ENCODE results near the gene SYNDIG1.

Gene SYNDIG1

GRCh38 chr20:24572140-24572539, 102.7 kb downstream of the SYNDIG1 start:
- DNase-seq = no peak

DNA sequence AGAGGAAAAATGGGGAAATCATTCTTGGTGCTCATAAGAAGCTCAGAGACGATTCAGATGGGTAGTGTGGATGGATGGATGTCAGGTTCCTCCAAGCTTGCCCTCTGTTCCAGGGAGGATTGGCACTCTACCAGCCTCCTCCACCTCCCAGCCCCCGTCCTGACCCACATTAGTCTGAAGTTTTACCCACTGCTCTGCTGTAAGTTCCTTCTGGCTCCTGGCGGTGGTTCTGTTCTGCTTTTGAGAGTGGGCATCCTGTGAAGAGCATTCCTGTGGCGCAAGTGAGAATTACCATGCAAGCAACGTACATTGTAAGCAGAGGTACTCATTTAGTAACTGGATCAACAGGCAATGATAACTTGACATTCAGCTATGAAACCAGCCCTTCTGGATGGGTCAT, 103.4 kb downstream of the SYNDIG1 start:
- DNase-seq = no peak

DNA sequence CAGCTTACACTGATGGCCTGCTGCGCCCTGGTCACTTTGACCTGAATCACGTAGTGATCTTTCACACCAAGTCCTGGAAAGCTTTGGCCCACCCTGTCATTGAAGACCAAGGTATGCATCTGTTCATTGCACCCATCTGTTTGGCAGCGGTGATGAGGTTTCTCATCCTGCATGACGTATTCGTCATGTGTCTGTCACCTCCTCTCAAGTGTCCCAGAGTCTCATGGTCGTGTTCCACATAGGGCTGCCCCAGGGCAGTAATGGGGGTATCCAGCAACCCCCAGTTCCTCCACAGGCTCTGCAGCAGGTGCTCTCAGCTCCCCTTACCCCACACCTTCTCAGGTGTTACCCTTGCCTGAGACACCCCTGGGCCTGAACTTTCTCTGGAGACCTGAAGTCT, 104.1 kb downstream of the SYNDIG1 start:
- DNase-seq = no peak

DNA sequence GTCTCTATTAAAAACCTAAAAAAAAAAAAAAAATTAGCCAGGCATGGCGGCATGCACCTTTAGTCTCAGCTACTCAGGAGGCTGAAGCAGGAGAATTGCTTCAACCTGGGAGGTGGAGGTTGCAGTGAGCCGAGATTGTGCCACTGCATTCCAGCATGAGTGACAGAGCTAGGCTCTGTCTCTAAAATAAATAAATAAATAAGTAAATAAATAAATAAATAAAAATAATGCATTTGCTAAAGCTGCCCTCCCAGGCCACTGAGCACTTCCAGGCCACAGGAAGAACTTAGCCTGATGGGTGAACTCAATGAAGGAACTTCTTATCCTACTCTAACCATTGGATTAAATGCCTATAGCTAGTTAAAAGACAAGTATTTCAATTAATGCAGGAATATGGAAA, 104.9 kb downstream of the SYNDIG1 start:
- no peak for DNase-seq

DNA sequence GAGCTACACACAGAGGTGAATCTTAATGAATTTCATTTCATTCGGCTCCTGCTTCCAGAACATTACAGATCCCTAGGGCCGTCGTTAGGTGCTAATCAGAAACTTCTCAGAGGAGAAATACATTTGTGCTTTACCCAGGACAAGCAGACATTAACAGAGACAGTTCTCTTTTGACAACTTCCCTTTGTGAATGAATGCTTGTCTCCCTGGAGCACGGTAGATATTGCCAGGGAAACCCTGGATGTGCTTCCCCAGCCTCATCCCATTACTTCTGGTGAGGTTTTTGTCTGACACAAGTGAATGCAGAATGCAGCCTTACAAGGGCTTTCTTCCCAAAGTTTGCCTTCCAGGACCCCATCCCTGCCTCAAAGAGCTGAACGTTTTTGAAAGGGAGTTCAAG, 105.4 kb downstream of the SYNDIG1 start:
- DNase-seq = no peak

- DNase-seq = no peak
These were observed 106.4 kb downstream of the SYNDIG1 start for GRCh38 chr20:24575811-24576210.

- DNase-seq = no peak
These were observed 107.0 kb downstream of the SYNDIG1 start for GRCh38 chr20:24576447-24576846.

DNA sequence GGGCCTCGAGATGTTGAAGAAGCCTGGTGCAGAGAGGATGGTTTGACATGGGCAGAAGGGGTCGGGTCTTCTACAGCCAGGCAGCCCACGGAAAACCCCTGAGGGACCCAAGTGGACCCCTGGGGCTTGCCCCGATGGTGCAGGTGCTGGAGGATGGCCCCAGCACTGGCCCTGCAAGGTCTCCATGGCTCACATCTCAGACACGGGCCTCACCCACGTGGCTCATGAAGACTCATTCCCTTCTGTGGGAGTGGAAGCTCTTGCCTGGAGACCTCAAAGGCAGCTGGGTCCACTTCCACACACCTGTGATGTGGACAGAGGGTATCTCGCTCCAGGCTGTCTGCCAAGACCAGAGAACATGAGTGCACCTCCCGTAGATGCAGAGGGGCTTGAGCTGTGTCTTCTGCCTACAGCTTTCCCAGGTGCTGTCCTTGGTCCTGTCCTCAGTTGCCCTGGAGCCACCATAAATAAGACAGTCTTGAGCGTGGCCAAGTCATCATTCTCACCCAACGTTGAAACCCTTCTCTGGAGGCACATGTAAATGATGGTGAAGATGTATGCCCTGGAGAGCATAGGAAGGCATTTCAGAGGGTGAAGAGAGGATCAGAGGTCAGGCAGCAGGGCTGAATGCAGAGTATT, 108.0 kb downstream of the SYNDIG1 start:
- DNase-seq = no peak

GRCh38 chr20:24578567-24579415, 109.4 kb downstream of the SYNDIG1 start:
- DNase-seq = no peak

DNA sequence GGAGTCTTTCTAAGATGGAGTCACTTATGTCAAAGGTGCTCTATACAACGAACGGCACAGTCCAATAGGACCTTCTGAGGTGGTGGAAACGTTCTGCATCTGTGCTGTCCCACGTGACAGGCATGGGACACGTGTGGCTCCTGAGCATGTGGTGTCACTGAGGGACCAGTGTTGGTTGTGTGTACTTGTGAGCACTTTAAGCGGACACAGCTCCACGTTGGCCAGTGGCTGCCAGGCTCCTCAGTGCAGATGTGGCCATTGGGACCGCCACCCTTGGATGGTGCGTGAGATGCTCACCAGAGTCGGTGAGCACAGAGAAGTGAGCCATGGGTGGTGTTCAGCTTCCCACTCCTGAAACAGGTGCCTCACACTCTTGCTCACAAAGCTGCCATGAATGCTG, 110.0 kb downstream of the SYNDIG1 start:
- DNase-seq = no peak

GRCh38 chr20:24580006-24580405, 110.6 kb downstream of the SYNDIG1 start:
- DNase-seq = no peak

DNA sequence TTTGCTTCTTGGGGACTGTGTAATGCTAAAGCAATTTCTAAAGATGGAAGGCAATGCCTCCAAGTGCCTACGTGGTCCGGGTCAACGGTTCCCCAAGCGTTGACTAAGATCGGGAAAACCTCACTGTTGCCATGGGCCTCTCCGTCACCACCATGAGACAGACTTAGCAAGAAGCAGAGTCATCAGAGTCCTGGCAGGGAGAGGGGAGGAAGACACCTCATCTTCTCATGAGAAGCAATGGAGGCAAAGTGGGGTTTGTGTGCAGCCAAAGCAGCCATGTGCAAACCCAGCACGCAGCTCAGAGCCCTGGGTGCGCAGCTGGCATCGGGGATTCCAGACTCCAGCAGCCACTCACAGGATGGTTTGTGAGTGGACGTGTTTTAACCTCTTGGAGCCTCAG, 111.4 kb downstream of the SYNDIG1 start:
- no peak for DNase-seq

DNA sequence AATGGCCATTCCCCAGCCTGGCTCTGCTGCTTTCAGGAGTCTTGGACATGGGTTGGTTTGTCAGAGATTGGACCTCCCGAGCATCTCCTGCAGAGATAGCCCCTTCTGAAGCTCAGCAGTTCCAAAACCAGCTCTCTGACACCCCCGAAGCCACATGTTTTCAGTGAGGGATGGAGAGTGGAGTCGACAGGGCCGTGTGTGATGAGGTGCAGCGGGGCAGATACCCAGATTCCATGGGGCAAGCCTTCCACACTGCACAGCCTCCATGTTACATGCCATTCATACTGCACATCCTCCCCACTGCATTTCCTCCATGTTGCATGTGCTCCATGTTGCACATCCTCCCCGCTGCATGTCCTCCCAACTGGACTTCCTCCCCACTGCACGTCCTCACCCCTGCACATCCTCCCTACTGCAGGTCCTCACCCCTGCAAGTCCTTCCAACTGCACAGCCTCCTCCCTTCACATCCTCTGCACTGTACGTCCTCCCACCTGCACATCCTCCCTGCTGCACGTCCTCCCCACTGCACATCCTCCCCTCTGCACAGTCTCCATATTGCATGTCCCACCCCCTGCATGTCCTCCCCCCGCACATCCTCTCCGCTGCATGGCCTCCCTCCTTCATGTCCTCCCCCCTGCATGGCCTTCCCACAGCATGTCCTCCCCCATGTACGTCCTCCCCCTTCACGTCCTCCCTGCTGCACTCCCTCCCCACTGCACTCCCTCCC, 112.2 kb downstream of the SYNDIG1 start:
- no peak for DNase-seq

DNA sequence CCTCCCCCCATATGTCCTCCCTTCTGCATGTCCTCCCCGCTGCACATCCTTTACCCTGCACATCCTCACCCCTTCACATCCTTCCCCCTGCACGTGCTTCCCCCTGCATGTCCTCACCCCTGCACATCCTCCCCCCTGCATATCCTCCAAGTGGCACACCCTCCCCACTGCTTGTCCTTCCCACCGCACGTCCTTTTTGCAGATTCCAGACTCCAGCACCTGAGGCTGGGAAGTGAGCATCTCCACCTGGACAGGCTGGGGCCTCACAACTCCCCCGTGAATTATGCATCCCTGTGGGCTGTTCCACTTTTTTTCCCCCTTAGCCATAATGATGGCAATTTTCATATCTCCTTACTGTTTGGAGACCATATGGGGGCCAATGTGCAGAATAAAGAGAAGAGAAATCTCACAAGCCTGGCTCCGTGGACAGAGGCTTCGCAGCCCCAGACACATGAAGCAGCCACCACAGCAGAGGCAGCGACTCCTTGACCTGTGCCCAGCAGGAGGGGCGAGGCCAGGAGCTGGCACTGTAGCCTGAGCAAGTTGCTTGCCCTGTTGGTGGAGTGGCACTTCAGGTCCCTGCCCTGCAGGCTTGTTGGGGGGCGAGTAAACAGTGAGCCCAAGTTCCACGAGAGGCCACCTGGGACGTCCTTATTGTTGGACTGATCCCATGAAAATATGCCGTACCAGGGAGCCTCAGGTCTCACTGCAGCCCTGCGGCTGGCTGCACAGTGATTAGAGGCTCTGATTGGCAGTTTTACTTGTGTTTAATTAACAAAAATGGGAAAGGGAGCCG, 113.1 kb downstream of the SYNDIG1 start:
- no peak for DNase-seq

- no peak for DNase-seq
These were observed 113.9 kb downstream of the SYNDIG1 start for GRCh38 chr20:24583169-24583792.

DNA sequence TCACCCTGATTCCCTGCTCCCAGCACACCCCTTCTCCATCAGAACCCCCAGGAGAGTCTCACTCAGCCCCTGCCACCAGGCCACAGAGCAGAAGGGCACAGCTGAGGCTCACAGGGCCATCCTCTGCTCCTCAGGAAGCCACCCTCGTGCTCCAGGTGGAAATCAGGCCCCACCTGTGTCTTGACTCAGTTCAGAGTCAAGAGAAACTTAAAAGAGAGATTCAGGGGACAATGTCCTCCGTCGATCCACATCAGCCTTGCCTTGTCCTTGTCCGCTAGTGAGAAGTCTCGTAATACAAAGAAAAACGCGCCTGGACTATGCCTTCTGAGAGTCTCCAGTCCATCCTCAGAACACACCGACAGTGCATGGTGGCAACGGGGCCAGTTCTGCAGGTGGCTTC, 114.6 kb downstream of the SYNDIG1 start:
- no peak for DNase-seq

DNA sequence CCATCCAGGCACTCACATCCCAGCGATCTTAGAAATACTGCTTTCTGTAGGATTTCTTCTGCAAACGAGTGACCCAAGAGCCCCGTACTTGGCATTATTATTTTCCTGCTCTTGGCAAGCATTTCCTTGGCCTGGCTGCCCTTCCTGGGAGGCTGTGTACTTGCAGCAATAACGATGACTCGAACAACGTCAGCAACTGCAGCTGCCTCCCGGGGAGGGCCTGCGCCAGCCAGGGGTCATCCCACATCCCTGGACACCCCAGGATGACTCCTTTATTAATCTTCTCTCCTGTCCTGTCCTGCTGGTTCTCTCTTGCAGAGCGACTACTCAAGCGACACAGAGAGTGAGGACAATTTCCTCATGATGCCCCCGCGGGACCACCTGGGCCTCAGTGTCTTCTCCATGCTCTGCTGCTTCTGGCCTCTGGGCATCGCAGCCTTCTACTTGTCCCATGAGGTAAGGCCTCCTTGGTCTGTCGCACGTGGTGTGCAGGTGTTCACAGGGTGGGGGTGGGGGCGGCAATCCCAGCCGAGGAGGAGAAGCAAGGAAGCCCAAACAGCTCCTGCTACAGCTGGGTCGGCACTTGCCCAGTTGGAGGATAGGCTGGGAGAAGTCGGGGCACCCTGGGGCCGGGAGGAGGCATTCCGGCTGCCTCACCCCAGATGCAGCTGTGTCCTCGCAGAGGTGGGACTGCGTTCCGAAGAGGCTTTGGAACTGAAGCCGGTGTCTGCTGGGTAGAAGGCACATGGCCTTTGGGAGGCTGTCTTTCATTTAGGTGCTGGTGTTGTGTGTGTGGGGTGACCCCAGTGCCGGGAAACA, 115.3 kb downstream of the SYNDIG1 start:
- DNase-seq = no peak

DNA sequence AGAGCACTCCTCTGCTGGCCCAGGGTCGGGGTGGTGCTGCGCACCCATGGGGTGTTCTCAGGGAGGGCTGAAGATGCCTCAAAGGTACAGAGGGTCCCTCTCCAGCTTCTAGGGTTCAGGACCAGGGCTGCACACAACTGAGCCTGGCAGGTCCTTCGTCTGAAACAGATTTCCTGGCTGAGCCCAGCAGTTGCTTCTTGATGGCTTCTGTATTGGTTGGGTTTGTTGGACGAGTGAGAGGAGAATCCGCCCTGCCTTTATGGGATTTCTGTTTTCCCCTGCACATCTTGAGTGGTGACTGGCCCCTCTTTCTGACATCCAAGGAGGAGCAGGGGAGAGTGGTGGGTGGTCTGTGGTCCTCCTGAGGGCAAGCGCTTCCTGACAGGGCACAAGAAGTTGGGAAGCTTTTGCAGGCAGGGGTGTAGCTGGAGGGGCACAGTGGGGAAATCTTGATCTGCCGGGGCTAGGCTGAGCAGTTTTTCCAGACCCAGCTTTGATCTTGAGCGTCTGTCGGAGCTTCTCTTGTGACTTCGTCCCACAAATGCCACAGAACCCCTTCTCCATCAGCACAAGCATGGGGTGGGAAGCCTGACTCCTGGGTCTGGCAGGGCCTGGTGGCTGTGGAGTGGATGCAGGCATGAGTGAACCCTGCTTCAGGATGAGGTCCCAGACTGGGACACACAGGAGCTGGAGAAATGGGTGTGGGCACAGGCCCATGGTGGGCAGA, 116.5 kb downstream of the SYNDIG1 start:
- no peak for DNase-seq

DNA sequence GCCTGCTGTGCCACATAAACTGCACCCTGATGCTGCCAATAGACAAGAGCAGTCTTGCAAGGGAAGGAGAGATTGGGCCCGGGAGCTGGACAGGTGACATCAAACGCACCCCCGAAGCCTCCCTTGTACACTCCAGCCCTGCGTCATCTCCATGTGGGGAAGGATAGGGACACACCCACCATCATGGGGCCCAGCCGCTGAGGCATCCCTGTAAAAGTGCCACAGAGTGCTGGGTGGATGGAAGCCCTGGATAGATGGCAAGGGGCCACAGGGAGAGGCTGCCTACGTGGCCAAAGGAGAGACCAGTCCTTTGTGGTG, 117.1 kb downstream of the SYNDIG1 start:
- DNase-seq = no peak

DNA sequence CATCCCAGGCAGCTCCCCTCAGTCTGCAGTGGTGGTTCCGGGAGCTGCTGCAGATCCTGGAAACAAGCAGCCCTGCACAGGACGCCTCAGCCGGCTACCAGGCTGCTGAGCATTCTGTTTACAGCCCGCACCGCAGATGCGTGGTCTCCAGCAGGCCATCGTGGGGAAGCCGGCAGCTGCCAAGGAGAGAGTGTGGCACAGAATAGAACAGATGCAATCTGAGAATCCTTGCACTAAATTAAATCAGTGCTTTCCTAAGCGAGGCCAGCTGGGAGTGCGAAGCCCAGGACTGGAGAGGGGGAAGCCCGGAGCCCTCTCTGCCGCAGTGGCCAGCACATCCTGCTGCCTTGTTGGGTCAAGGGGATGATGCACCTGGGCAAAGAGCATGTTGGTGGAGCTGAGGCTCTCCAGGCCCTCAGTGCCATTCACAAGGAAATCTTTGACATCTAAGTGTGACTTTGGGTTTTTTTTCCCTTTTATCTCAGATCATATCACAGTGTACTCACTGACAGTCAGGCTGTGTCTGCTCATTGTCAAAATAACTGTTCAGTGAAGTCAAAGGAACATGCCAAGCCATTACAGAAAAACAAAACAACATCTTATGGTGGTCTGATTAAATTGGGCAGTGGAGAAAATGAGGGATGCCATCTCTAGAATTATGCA, 118.1 kb downstream of the SYNDIG1 start:
- DNase-seq = no peak

Data from hematopoietic multipotent progenitor cell treated with erythropoietin and hydrocortisone succinate and interleukin-3 and kit ligand, for 8 days (in vitro differentiated cells).